Osteoblast (primary cell): Measurements from ENCODE around the gene ZBTB39. TPM values are rescaled to one million over a fixed set of nuclear protein-coding genes. Genes with fewer than 3 reads are reported as not detected.

Experiments used
- DNase-seq: peaks from one replicate; pipeline ENCODE4 v3.0.0; 2011; ENCODE audit warnings: low spot score, mixed read lengths; ENCODE audit not compliant: insufficient read length; ENCODE audit errors: missing footprints
- H2AFZ ChIP-seq: 2 replicates; pipeline ENCODE4 v1.6.0; 2011; ENCODE audit warnings: mild to moderate bottlenecking, low read length
- H3K27ac ChIP-seq: 2 replicates; pipeline ENCODE4 v1.5.1; 2011; ENCODE audit warnings: mild to moderate bottlenecking, low read depth, low read length, moderate library complexity
- H3K27me3 ChIP-seq: 2 replicates; pipeline ENCODE4 v1.6.0; 2012; ENCODE audit warnings: mild to moderate bottlenecking, control low read depth, inconsistent platforms, low read length, moderate library complexity; ENCODE audit not compliant: insufficient read depth
- H3K36me3 ChIP-seq: 2 replicates; pipeline ENCODE4 v1.5.1; 2011; ENCODE audit warnings: mild to moderate bottlenecking, low read length, control low read depth, moderate library complexity; ENCODE audit not compliant: insufficient read depth
- H3K4me1 ChIP-seq: 2 replicates; pipeline ENCODE4 v1.5.1; 2011; ENCODE audit warnings: mild to moderate bottlenecking, low read length, control low read depth, moderate library complexity; ENCODE audit not compliant: insufficient read depth
- H3K4me2 ChIP-seq: 2 replicates; pipeline ENCODE4 v1.6.0; 2011; ENCODE audit warnings: mild to moderate bottlenecking, low read length; ENCODE audit not compliant: insufficient read depth
- H3K4me3 ChIP-seq: fragments of 200-600 bp; sonication (generic); 3 replicates; pipeline ENCODE4 v1.5.1; 2012; ENCODE audit warnings: mild to moderate bottlenecking, low read length, inconsistent platforms; ENCODE audit not compliant: insufficient read depth
- H3K79me2 ChIP-seq: 2 replicates; pipeline ENCODE4 v1.6.0; 2012; ENCODE audit warnings: mild to moderate bottlenecking, low read length, control low read depth, inconsistent platforms; ENCODE audit not compliant: insufficient read depth
- H3K9me3 ChIP-seq: 2 replicates; pipeline ENCODE4 v1.5.1; 2011; ENCODE audit warnings: low read depth, low read length, control low read depth
- H4K20me1 ChIP-seq: 2 replicates; pipeline ENCODE4 v1.6.0; 2012; ENCODE audit warnings: mild to moderate bottlenecking, low read length, control low read depth; ENCODE audit not compliant: insufficient read depth
- CTCF ChIP-seq: IDR thresholded peaks from 2 replicates; pipeline ENCODE4 v1.5.1; 2011; ENCODE audit warnings: mild to moderate bottlenecking, low read depth, low read length, moderate library complexity; ENCODE audit errors: extremely low read depth
- total RNA-seq: library from RNA; depleted of rRNA; stranded (reverse); fragments of >200 nt; gene quantifications from 2 replicates; pipeline ENCODE4 v1.2.3, GENCODE V29; 2012

Gene ZBTB39
- total RNA-seq, 1 donor: 4.7 TPM

GRCh38 chr12:56995201-56995929 is 11.0 kb downstream of the ZBTB39 start:
- Histone ChIP-seq H3K36me3 (no peaks in the 10 kb centered on the region), H3K4me1 (peaks cover 14% of the 10 kb centered on the region), H3K79me2 (peaks cover 10% of the 10 kb centered on the region), H3K27me3 (peaks cover 7% of the 10 kb centered on the region), H3K4me2 (no peak overlapping the region), H3K9me3 (no peaks in the 10 kb centered on the region), H4K20me1 (peaks cover 30% of the 10 kb centered on the region), H3K4me3 (no peak overlapping the region), H2AFZ (no peak overlapping the region), H3K27ac (no peak overlapping the region)
- DNase-seq: no peak
- no peak for TF ChIP-seq CTCF

DNA sequence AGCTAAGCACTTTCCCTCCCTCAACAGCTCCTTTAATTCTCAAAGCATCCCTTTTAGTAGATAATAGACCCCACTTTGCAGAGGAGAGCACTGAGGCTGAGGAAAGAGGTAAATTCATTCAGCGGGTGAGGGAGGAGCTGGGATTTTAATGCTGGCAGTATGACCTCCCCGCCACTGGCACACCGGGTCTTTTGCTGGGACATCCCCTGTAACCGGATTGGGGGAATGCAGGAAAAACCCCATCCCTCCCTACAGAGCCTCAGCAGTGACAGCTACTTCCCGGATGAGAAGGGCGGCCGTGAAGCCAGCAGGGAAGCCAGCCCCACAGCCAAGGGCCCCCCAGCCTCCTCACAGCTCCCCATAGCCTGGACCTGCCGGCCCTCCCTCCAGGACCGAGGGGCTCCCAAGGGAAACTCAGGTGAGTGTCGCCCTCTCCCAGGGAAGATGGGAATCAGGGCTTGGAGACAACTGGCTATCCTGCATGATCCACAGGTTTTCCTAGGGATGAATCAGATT is 12.1 kb downstream of the ZBTB39 start:
- Histone ChIP-seq H4K20me1 (peaks cover 21% of the 10 kb centered on the region), H3K79me2 (peaks cover 8% of the 10 kb centered on the region), H3K4me3 (no peak overlapping the region), H3K9me3 (no peaks in the 10 kb centered on the region), H2AFZ (no peak overlapping the region), H3K4me1 (peaks cover 4% of the 10 kb centered on the region), H3K4me2 (no peak overlapping the region), H3K36me3 (no peaks in the 10 kb centered on the region), H3K27ac (no peak overlapping the region), H3K27me3 (peaks cover 11% of the 10 kb centered on the region)
- DNase-seq: no peak
- no peak for TF ChIP-seq CTCF

DNA sequence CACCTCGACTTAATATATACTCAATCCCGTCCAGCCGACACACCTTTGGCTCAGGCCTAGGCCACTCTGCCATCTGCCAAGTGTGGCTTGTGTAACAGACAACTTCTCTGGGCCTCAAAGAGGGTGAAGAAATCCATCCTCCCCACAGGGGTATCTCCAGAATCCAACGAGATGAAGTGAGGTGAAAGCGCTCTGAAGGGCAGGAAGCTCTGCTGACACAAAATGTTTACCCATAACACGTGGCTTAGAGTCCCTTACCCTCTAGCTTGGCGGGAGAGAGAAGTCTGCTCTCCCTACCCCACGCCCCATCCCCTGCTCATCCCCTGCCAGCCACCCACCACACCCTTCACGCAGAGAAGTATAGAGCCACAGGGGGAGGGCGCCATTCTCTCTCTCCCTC is 13.0 kb downstream of the ZBTB39 start:
- no peak overlapping the region for H3K4me3 ChIP-seq
- H3K9me3 ChIP-seq: no peaks in the 10 kb centered on the region
- no peak overlapping the region for H3K27ac ChIP-seq
- H3K4me1 ChIP-seq: no peaks in the 10 kb centered on the region
- peaks cover 11% of the 10 kb centered on the region for H3K27me3 ChIP-seq
- H3K4me2 ChIP-seq: no peak overlapping the region
- TF ChIP-seq CTCF: no peak
- DNase-seq: no peak
- H3K79me2 ChIP-seq: peaks cover 6% of the 10 kb centered on the region
- H4K20me1 ChIP-seq: peaks cover 11% of the 10 kb centered on the region
- H3K36me3 ChIP-seq: no peaks in the 10 kb centered on the region
- H2AFZ ChIP-seq: no peak overlapping the region

- no peaks in the 10 kb centered on the region for H3K4me1 ChIP-seq
- H3K4me3 ChIP-seq: no peak overlapping the region
- H3K4me2 ChIP-seq: no peak overlapping the region
- H3K27me3 ChIP-seq: peaks cover 11% of the 10 kb centered on the region
- no peak overlapping the region for H2AFZ ChIP-seq
- no peak for DNase-seq
- no peak overlapping the region for H3K27ac ChIP-seq
- no peaks in the 10 kb centered on the region for H3K36me3 ChIP-seq
- no peaks in the 10 kb centered on the region for H4K20me1 ChIP-seq
- no peak for TF ChIP-seq CTCF
- H3K79me2 ChIP-seq: no peaks in the 10 kb centered on the region
- H3K9me3 ChIP-seq: no peaks in the 10 kb centered on the region
Measured at GRCh38 chr12:56991319-56992246, 14.8 kb downstream of the ZBTB39 start.
